ENCODE measurements around the gene NPNT.

GRCh38 chr4:105994061-105994460 lies 98.8 kb downstream of the NPNT start:
- TF ChIP-seq EP300 (IDR thresholded peaks at IDR 0.05), result no peak
- no peak for TF ChIP-seq POLR2A (IDR thresholded peaks at IDR 0.05; ENCODE audit: low read depth)
- TF ChIP-seq, protein P1, sequence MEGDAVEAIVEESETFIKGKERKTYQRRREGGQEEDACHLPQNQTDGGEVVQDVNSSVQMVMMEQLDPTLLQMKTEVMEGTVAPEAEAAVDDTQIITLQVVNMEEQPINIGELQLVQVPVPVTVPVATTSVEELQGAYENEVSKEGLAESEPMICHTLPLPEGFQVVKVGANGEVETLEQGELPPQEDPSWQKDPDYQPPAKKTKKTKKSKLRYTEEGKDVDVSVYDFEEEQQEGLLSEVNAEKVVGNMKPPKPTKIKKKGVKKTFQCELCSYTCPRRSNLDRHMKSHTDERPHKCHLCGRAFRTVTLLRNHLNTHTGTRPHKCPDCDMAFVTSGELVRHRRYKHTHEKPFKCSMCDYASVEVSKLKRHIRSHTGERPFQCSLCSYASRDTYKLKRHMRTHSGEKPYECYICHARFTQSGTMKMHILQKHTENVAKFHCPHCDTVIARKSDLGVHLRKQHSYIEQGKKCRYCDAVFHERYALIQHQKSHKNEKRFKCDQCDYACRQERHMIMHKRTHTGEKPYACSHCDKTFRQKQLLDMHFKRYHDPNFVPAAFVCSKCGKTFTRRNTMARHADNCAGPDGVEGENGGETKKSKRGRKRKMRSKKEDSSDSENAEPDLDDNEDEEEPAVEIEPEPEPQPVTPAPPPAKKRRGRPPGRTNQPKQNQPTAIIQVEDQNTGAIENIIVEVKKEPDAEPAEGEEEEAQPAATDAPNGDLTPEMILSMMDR (IDR thresholded peaks at IDR 0.05), result no peak
- no peak for TF ChIP-seq POLR2AphosphoS5 (IDR thresholded peaks at IDR 0.05)
